ENCODE data around the gene CCDC40. TPM values are rescaled to one million over a fixed set of nuclear protein-coding genes. Genes with fewer than 3 reads are reported as not detected.
A peak's percentile ranks its signal among the peaks of the same experiment; 100 is the strongest.

CCDC40 gene
- total and polyA plus RNA-seq, 11 donors = 2.4 to 9.0 (median 5.9) TPM

- Histone ChIP-seq H3K27ac (no peak overlapping the region), H3K4me1 (peaks cover 0 to 8% (median 4%) of the 10 kb centered on the region in 12 donors), H3K4me3 (no peak overlapping the region), H3K9me3 (peaks cover 0 to 9% (median 0%) of the 10 kb centered on the region in 12 donors), H3K36me3 (peaks cover 0 to 34% (median 14%) of the 10 kb centered on the region in 9 donors), H3K27me3 (no peaks in the 10 kb centered on the region)
- WGBS, 4 donors = 89 to 94% (median 92%) methylated on average over 19 to 33 of the region's 33 CpGs
- ATAC-seq (no peak), DNase-seq (peak in 2 of 5 donors; percentile 9 to 20)
- intact Hi-C loops (cut with DNase I) = no loop called here
- TF ChIP-seq POLR2A (IDR thresholded peaks at IDR 0.05) = no peak
Measured at GRCh38 chr17:80012765-80013741, 23.4 kb upstream of the CCDC40 start.

GRCh38 chr17:80017226-80018010 is 19.0 kb upstream of the CCDC40 start:
- peak in 1 of 5 donors; percentile 7 for DNase-seq
- peaks cover 0 to 9% (median 0%) of the 10 kb centered on the region in 12 donors for H3K9me3 ChIP-seq
- WGBS, 4 donors = 94 to 98% (median 96%) methylated on average over 18 of the region's 18 CpGs
- no peaks in the 10 kb centered on the region for H3K27me3 ChIP-seq
- no peak for ATAC-seq
- TF ChIP-seq POLR2A (IDR thresholded peaks at IDR 0.05) (no peak), CTCF (IDR thresholded peaks at IDR 0.05) (no peak)
- intact Hi-C loops (cut with DNase I) = no loop called here
- H3K27ac ChIP-seq = no peak overlapping the region
- H3K36me3 ChIP-seq = peaks cover 0 to 12% (median 8%) of the 10 kb centered on the region in 9 donors
- H3K4me1 ChIP-seq = no peaks in the 10 kb centered on the region
- H3K4me3 ChIP-seq = no peak overlapping the region

- DNase-seq (no peak), ATAC-seq (no peak)
- H3K9me3 ChIP-seq = peaks cover 0 to 8% (median 0%) of the 10 kb centered on the region in 12 donors
- H3K27me3 ChIP-seq = no peaks in the 10 kb centered on the region
- no peaks in the 10 kb centered on the region for H3K36me3 ChIP-seq
- H3K27ac ChIP-seq = no peak overlapping the region
- no peak overlapping the region for H3K4me3 ChIP-seq
- intact Hi-C loops (cut with DNase I) = no loop called here
- H3K4me1 ChIP-seq = peaks cover 0 to 10% (median 0%) of the 10 kb centered on the region in 12 donors
- WGBS, 4 donors = 89 to 94% (median 93%) methylated on average over 21 of the region's 21 CpGs
- TF ChIP-seq POLR2A (IDR thresholded peaks at IDR 0.05) (no peak), CTCF (IDR thresholded peaks at IDR 0.05) (no peak)
Measured at GRCh38 chr17:80018917-80019651, 17.4 kb upstream of the CCDC40 start.

- WGBS, 4 donors = 98 to 99% (median 98%) methylated on average over 2 of the region's 2 CpGs
- ATAC-seq = no peak
Measured at GRCh38 chr17:80021600-80021999, 14.8 kb upstream of the CCDC40 start.

More at GRCh38 chr17:80021600-80021999, 14.8 kb upstream of the CCDC40 start:
- DNase-seq = no peak
- no peaks in the 10 kb centered on the region for H3K36me3 ChIP-seq
- peaks cover 0 to 15% (median 0%) of the 10 kb centered on the region in 12 donors for H3K4me1 ChIP-seq
- no peak overlapping the region for H3K27ac ChIP-seq
- no peak overlapping the region for H3K4me3 ChIP-seq
- intact Hi-C loops (cut with DNase I) = no loop called here
- no peaks in the 10 kb centered on the region for H3K27me3 ChIP-seq
- TF ChIP-seq CTCF (IDR thresholded peaks at IDR 0.05) (no peak), POLR2A (IDR thresholded peaks at IDR 0.05) (no peak)
- H3K9me3 ChIP-seq = no peaks in the 10 kb centered on the region

Measured in heart left ventricle (tissue), 16 donors.